Activated CD4-positive, alpha-beta T cell treated with anti-CD3 and anti-CD28 coated beads for 24 hours (primary cell): ENCODE measurements around the gene PRSS36.
"Not testable (repeated sequence)": the region's sequence is repeated elsewhere in the genome, so short reads cannot be mapped to it uniquely, and the experiment has no call there.

Source experiments
- DNase-seq, 2 donors: peaks; one replicate each; pipeline ENCODE4 v3.0.0-alpha.2; 2020; ENCODE audit warnings: low read depth in 2 of 2

The PRSS36 gene

DNA sequence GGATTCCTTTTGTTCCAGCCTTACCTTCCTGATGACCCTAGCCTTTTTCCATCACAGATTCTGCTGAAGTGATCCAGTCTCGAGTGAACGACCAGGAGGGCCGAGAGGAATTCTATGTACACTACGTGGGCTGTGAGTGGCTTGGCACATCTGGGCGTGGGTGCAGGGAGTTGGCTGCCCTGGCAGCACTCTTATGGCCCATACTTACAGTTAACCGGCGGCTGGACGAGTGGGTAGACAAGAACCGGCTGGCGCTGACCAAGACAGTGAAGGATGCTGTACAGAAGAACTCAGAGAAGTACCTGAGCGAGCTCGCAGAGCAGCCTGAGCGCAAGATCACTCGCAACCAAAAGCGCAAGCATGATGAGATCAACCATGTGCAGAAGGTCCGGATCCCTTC, 29.7 kb downstream of the PRSS36 start:
- DNase-seq: no peak

GRCh38 chr16:31118223-31119155, 31.4 kb downstream of the PRSS36 start:
- no peak for DNase-seq

- peak; percentile 95 to 96 for DNase-seq
These were observed 32.3 kb downstream of the PRSS36 start, which contains the start of gene KAT8 for GRCh38 chr16:31117384-31118222. Gene KAT8 (plus strand): TSS chr16:31117664. CDS start chr16:31117682, 18 bp downstream.

- no peak for DNase-seq
These were observed 35.4 kb downstream of the PRSS36 start for GRCh38 chr16:31114468-31114867.

DNA sequence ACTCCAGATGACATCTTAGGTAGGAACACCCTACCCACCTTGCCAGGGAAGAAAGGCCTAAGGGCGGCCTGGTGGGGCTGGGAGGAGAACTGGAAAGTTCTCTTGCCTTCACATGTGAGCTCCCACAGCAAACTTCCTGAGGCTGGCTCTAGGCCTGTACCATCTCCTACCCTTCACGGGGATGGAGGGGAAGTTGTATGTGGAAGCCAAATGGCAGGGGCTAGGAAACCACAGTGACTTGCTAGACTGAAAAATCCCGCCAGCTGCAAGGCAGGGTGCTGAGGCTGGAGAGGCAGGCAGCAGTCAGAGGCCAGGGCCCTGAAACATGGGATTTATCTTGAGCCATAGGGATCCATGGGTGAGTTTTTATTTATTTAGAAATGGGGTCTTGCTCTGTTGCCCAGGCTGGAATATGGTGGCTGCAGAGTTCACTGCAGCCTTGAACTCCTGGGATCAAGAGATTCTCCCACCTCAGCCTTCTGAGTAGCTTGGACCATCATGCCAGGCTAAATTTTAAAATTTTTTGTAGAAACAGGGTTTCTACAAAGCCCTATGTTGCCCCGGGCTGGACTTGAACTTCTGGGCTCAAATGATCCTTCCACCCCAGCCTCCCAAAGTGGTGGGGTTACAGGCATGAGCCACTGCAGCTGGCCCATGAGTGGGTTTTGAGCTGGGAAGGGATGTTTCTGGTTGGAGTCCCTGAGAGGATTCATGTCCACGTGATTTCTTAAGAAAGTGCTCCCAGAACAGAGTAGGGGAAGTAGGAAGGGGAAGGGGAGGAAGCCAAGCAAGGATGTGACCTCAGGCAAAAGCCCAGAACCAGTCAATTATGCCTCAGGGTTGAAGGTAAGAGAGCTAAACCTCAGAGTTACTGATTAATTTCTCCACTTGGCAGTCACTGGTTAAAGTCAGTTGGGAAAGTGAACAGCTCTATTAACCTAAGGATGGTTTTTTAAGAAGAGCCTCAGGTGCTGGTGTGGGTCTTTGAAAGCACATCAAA, 36.4 kb downstream of the PRSS36 start:
- no peak for DNase-seq

GRCh38 chr16:31112711-31113110, 37.2 kb downstream of the PRSS36 start:
- DNase-seq: no peak

- DNase-seq: no peak
These were observed 37.9 kb downstream of the PRSS36 start for GRCh38 chr16:31111881-31112466.

DNA sequence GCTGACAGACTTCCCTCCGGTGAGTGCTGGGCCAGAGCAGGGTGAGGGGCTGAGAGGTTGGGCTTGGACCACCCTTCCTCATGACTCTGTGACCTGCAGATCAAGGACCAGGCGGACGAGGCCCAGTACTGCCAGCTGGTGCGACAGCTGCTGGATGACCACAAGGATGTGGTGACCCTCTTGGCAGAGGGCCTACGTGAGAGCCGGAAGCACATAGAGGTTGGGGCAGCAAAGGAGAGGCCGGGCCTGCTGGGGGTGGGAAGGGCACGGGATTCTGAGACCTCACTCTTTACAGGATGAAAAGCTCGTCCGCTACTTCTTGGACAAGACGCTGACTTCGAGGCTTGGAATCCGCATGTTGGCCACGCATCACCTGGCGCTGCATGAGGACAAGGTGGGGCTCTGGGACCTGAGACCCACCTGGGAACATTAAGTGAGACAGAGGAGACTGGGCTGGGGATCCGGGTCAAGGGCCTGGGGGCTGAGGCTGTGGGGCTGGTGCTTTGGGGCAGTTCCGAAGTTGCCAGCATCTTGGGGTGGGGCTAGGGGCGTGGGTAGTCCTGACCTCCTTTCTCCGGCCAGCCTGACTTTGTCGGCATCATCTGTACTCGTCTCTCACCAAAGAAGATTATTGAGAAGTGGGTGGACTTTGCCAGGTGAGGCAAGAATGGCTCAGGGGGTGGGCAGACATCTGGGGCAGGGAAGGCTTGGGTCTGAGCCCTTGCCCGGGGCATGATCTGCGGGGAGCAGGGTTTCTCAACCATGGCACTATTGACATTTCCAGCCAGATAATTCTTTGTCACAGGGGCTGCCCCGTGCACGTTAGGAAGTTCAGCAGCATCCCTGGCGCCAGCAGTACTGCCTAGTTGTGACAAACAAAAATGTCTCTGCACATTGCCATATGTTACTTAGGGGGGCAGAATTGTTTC, 39.5 kb downstream of the PRSS36 start:
- no peak for DNase-seq

GRCh38 chr16:31109622-31110021, 40.2 kb downstream of the PRSS36 start:
- DNase-seq: no peak

DNA sequence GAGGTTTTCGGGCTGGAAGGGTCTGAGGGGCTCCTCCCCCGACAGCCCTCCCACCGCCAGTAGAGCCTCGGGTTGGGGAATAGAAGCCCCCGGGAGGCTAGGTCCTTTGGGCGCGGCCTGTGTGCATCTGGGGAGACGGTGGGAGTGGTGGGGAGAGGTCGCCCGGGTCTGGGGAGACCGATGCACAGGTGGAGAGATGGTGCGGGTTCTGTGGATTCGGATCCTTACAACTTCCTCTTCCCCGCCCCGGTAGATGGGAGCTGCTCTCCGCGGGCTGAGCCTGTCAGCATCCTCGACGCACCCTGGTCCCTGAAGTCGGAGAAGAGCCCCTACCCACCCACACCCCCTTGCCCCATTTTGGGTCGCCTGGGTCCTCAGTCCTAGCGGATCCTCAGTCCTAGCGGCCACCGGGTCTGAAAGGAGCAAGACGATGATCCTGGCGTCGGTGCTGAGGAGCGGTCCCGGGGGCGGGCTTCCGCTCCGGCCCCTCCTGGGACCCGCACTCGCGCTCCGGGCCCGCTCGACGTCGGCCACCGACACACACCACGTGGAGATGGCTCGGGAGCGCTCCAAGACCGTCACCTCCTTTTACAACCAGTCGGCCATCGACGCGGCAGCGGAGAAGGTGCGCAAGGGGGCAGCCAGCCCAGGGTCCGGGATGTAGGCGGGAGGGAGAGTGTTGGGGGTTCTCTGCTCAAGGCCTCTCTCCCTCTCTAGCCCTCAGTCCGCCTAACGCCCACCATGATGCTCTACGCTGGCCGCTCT, 40.9 kb downstream of the PRSS36 start:
- DNase-seq: no peak

GRCh38 chr16:31108035-31108793, 41.7 kb downstream of the PRSS36 start, which contains the start of gene BCKDK:
Gene BCKDK (plus strand): TSS chr16:31108386. CDS start chr16:31109224, 838 bp downstream.
- DNase-seq: peak; percentile 67 to 73

- DNase-seq: peak in 1 of 2 donors; percentile 27
These were observed 42.4 kb downstream of the PRSS36 start for GRCh38 chr16:31107465-31107867.

DNA sequence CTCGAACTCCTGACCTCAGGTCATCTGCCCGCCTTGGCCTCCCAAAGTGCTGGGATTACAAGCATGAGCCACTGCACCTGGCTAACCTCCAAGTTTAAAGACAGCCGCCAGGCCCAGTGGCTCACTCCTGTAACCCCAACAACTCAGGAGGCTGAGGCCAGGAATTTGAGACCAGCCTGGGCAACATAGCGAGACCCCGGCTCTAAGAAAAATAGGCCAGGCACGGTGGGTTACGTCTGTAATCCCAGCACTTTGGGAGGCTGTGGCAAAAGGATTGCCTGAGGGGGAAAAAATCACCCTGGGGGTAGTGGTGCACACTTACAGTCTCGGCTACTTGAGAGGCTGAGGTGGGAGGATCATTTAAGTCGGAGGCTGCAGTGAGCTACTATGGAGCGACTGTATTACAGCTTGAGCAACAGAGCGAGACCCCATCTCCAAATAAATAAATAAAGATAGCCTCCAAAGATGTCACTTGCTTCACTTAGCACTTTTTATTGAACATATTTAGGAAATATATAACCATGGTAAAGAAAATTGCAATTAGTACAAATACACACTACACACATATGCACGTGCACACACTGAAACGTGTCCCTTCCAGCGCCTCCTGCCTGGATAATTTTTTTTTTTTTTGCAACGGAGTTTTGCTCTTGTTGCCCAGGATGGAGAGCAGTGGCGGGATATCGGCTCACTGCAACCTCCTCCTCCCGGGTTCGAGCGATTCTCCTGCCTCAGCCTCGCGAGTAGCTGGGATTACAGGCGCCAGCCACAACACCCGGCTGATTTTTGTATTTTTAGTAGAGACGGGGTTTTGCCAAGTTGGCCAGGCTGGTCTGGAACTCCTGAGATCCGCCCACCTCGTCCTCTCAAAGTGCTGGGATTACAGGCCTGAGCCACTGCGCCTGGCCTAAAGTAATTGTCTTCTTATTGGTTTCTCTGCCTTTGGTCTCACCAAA, 43.1 kb downstream of the PRSS36 start:
- DNase-seq: no peak

- peak; percentile 72 to 81 for DNase-seq
These were observed 44.1 kb downstream of the PRSS36 start for GRCh38 chr16:31105677-31106213.

GRCh38 chr16:31100876-31101641, 48.8 kb downstream of the PRSS36 start:
- DNase-seq: not testable (repeated sequence)
